DOHH2 (cell line): ENCODE measurements around the gene EBP.

Experiments used
- EZH2phosphoT487 ChIP-seq: fragments of 200-600 bp; sonication (generic); IDR thresholded peaks from 2 replicates; pipeline ENCODE4 v1.6.1; 2017; ENCODE audit warnings: borderline replicate concordance, mild to moderate bottlenecking, antibody characterized with exemption, low read length, moderate library complexity, mixed read lengths
- TF ChIP-seq, protein P1 (sequence below): fragments of 200-600 bp; sonication (generic); IDR thresholded peaks from one replicate; pipeline ENCODE4 v1.5.1; 2014; ENCODE audit warnings: antibody characterized with exemption, mild to moderate bottlenecking, low read depth, low read length; ENCODE audit not compliant: poor library complexity, severe bottlenecking

DNA sequence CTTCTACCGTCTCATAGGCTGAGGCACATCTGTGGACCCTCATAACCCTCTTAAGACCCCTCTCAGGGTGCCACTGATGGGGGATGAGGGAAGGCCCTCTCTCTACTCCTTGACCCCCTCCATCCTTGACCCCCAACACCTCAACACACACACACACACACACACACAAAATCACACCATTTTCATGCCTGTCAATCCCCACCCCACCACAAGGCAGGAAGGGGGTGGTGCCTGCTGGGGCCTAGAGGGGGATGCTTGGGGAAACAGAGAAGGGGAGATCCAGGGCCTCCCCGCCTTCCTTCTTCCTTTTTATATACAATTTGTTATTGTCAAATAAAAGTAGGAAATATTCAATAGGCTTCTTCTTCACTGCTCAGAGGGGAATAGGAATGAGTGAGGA lies 1.2 kb upstream of the EBP start:
- TF ChIP-seq, protein P1, sequence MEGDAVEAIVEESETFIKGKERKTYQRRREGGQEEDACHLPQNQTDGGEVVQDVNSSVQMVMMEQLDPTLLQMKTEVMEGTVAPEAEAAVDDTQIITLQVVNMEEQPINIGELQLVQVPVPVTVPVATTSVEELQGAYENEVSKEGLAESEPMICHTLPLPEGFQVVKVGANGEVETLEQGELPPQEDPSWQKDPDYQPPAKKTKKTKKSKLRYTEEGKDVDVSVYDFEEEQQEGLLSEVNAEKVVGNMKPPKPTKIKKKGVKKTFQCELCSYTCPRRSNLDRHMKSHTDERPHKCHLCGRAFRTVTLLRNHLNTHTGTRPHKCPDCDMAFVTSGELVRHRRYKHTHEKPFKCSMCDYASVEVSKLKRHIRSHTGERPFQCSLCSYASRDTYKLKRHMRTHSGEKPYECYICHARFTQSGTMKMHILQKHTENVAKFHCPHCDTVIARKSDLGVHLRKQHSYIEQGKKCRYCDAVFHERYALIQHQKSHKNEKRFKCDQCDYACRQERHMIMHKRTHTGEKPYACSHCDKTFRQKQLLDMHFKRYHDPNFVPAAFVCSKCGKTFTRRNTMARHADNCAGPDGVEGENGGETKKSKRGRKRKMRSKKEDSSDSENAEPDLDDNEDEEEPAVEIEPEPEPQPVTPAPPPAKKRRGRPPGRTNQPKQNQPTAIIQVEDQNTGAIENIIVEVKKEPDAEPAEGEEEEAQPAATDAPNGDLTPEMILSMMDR = no peak
- no peak for TF ChIP-seq EZH2phosphoT487
